Raji (cell line): Measurements from ENCODE around the gene AACS.

Source experiments
- POLR2A ChIP-seq: IDR thresholded peaks from 2 replicates; pipeline ENCODE4 v1.6.1; 2011; ENCODE audit warnings: low read depth, low read length, control low read depth; ENCODE audit not compliant: insufficient read depth

The AACS gene

DNA sequence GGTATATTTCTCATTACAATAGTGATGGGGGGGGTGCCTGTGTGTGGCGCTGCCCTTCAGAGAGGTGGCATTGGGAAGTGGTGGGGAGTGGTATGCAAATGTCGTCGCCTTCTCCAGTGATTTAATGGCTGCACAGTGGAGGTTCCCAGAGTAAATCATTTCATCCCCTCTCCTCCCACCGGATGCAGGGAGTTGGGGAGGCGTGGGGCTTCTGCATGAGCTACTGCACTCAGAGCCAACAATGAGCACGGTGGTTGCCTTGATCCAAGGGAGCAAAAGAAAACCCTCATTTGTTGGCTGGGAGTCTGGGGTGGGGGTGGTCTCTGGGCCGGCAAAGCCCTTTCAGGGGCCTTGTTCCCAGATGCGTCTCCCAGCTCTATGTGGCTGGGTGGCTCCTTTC lies 124.3 kb downstream of the AACS start:
- TF ChIP-seq POLR2A = no peak

- no peak for TF ChIP-seq POLR2A
Measured at GRCh38 chr12:125191361-125192087, 126.3 kb downstream of the AACS start.

DNA sequence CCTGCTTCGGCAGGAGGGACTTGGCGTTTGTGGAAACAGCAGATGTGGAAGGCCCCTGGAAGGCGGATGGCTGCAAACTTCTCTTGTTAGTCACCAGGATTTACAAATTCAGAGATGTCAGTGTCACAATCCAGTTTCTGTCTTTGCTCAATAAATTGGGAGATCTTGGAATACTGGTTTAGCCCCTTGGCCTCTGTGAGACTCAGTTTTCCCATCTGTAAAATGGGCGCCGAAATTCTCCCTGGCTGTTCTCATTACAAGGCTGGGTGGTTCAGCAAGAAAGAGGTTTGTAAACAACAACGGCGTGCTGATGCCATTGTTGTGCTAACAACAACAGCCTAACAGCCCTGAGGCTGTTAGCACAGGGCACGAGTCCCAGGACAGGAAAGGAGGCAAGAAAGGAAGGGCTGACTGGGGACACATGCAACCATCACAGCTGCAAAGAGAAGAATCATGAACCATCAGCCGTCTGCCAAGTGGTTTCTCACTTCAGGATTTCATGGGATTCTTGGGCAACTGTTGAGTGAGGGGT lies 127.5 kb downstream of the AACS start:
- no peak for TF ChIP-seq POLR2A
